Measurements from ENCODE around the gene HS3ST4. TPM values are rescaled to one million over a fixed set of nuclear protein-coding genes. Genes with fewer than 3 reads are reported as not detected.

The HS3ST4 gene
- total RNA-seq = 14.1 TPM

DNA sequence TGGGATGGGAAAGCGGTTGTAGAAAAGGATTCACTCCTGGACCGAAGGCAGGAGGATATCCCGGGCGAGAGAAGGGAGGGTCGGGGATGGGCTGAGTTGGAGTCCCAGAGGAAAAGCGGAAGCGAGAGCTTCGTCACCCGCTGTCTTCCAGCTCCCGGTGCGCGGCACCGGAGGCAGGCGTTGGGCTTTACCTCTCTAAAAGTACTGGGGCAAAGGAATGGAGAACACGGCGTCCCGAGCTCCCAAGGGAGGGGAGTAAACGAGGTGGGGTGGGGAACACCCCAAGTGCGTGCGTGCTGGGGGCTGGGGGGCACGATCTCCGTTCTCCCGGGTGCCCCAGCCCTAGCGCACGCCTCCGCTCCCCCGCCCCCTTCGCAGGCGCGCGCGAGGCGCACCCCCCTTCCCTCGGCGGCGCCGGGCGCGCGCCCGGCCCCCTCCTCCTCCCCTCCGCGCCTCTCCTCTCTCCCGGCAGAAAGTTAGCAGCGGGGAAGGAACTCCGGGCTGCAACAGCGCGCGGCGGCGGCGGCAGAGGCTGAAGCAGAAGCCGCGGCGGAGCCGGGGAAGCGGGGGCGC, at the start of gene HS3ST4:
HS3ST4 (plus strand) TSS at position 441 of the 573 bp plus-strand sequence.

Small RNAs within 50 kb of the gene (small RNA-seq; reads per million reads assigned to genes)
- gene HMGN2P3 (ENCODE audit: low replicate concordance) (not detected), gene MIR548W (ENCODE audit: low replicate concordance) (not detected), gene RNA5SP405 (ENCODE audit: low replicate concordance) (not detected)

Data from parietal lobe (tissue), 2 donors.